H1 (cell line): ENCODE measurements around the gene RTF2. TPM values are rescaled to one million over a fixed set of nuclear protein-coding genes. Genes with fewer than 3 reads are reported as not detected.

Experiments used
- CTCF ChIA-PET: fragments of 300-600 bp; sonication (Branson Sonifier 250); formaldehyde crosslinking; loops from one replicate; lab custom pipeline; 2021; ENCODE audit not compliant: partially characterized antibody; lab: Charles Lee
- POLR2A ChIA-PET: fragments of 300-600 bp; sonication (Branson Sonifier 250); formaldehyde crosslinking; loops from one replicate; lab custom pipeline; 2021; ENCODE audit warnings: inconsistent platforms; ENCODE audit not compliant: partially characterized antibody; lab: Charles Lee
- DNase-seq, 2 experiments: peaks; one replicate each; pipeline versions ENCODE4 v3.0.0 to v3.0.0-alpha.2; 2010 to 2022; ENCODE audit warnings: low spot score in 2 of 2, low read depth in 1 of 2, mixed read lengths in 1 of 2
- FAIRE-seq: peaks from 2 replicates; lab custom pipeline; 2011; peaks lifted over from hg19 to GRCh38; lab: Jason Lieb, UNC
- H2AFZ ChIP-seq: 2 replicates; pipeline ENCODE4 v1.8.1; 2012; ENCODE audit warnings: low read length, inconsistent platforms
- H2AK5ac ChIP-seq: 2 replicates; pipeline ENCODE4 v1.6.1; 2013; ENCODE audit warnings: low read depth, low read length
- H2BK120ac ChIP-seq: replicated peaks from 2 replicates; pipeline ENCODE3; 2013; ENCODE audit warnings: low read depth, low read length, inconsistent platforms
- H2BK12ac ChIP-seq: 2 replicates; pipeline ENCODE4 v1.6.1; 2013; ENCODE audit warnings: low read depth, low read length
- H2BK15ac ChIP-seq: 2 replicates; pipeline ENCODE4 v1.6.1; 2013; ENCODE audit warnings: low read length
- H2BK20ac ChIP-seq: 2 replicates; pipeline ENCODE4 v1.6.1; 2013; ENCODE audit warnings: low read length
- H2BK5ac ChIP-seq: 2 replicates; pipeline ENCODE4 v1.6.1; 2013; ENCODE audit warnings: low read depth, low read length
- H3K14ac ChIP-seq: 2 replicates; pipeline ENCODE4 v1.6.1; 2013; ENCODE audit warnings: inconsistent platforms; ENCODE audit not compliant: insufficient read length
- H3K18ac ChIP-seq: 2 replicates; pipeline ENCODE4 v1.6.1; 2013; ENCODE audit warnings: low read length; ENCODE audit errors: extremely low read depth
- H3K23ac ChIP-seq: 2 replicates; pipeline ENCODE4 v1.6.1; 2013; ENCODE audit warnings: inconsistent platforms; ENCODE audit not compliant: insufficient read length
- H3K23me2 ChIP-seq: 2 replicates; pipeline ENCODE4 v1.6.1; 2013; ENCODE audit warnings: low read depth, low read length
- H3K27ac ChIP-seq: 2 replicates; pipeline ENCODE4 v1.6.1; 2011; ENCODE audit warnings: low read depth, low read length, inconsistent platforms
- H3K27me3 ChIP-seq, 4 experiments: replicated peaks in 1 of 4; 1 replicate in 1 of 4; 2 replicates in 3 of 4; pipeline versions ENCODE4 v1.6.1 to v1.8.1; 2011 to 2013; ENCODE audit warnings: low read length in 3 of 4, mild to moderate bottlenecking in 3 of 4, inconsistent platforms in 2 of 4, mixed read lengths in 2 of 4, moderate library complexity in 1 of 4; ENCODE audit not compliant: control insufficient read depth in 3 of 4, insufficient read depth in 3 of 4; ENCODE audit errors: extremely low read depth in 1 of 4
- H3K36me3 ChIP-seq, 4 experiments: 2 replicates each; pipeline versions ENCODE4 v1.6.1 to v1.8.1; 2011 to 2013; ENCODE audit warnings: mild to moderate bottlenecking in 4 of 4, low read length in 3 of 4, moderate library complexity in 2 of 4, control low read depth in 1 of 4, inconsistent platforms in 1 of 4; ENCODE audit not compliant: insufficient read depth in 4 of 4, control insufficient read depth in 2 of 4
- H3K4ac ChIP-seq: replicated peaks from 2 replicates; pipeline ENCODE3; 2013; ENCODE audit warnings: low read length, low read depth, mixed read lengths, inconsistent platforms; ENCODE audit not compliant: insufficient read length
- H3K4me1 ChIP-seq, 4 experiments: replicated peaks in 1 of 4; 1 replicate in 1 of 4; 2 replicates in 3 of 4; pipeline versions ENCODE4 v1.6.1 to v1.8.1; 2011 to 2013; ENCODE audit warnings: low read length in 3 of 4, inconsistent platforms in 2 of 4, mixed read lengths in 1 of 4; ENCODE audit not compliant: insufficient read depth in 4 of 4, control insufficient read depth in 3 of 4
- H3K4me2 ChIP-seq, 2 experiments: 2 replicates each; pipeline versions ENCODE4 v1.6.1 to v1.8.1; 2011 to 2013; ENCODE audit warnings: low read depth in 2 of 2, low read length in 2 of 2, control low read depth in 1 of 2, inconsistent platforms in 1 of 2, mild to moderate bottlenecking in 1 of 2; ENCODE audit not compliant: insufficient read depth in 1 of 2
- H3K4me3 ChIP-seq, 4 experiments: fragments of 200-600, 300-600 bp in 1 of 4; sonication (generic), shearing (Covaris generic), sonication (Bioruptor Twin) in 1 of 4; 2 replicates each; pipeline versions ENCODE4 v1.5.1 to v1.8.1; 2011 to 2016; ENCODE audit warnings: low read length in 4 of 4, low read depth in 3 of 4, control low read depth in 2 of 4, inconsistent platforms in 2 of 4, mild to moderate bottlenecking in 2 of 4, mixed read lengths in 1 of 4, moderate library complexity in 1 of 4; ENCODE audit not compliant: insufficient read depth in 2 of 4; ENCODE audit errors: extremely low read depth in 1 of 4
- H3K56ac ChIP-seq: replicated peaks from 2 replicates; pipeline ENCODE3; 2013; ENCODE audit warnings: low read depth, mild to moderate bottlenecking, mixed read lengths, low read length, inconsistent platforms; ENCODE audit not compliant: insufficient read length
- H3K79me1 ChIP-seq: 2 replicates; pipeline ENCODE4 v1.6.1; 2013; ENCODE audit warnings: low read depth, low read length, control low read depth
- H3K79me2 ChIP-seq, 2 experiments: 2 replicates each; pipeline versions ENCODE4 v1.6.1 to v1.8.1; 2012 to 2013; ENCODE audit warnings: low read length in 2 of 2, mild to moderate bottlenecking in 2 of 2, inconsistent platforms in 1 of 2; ENCODE audit not compliant: insufficient read depth in 2 of 2, control insufficient read depth in 1 of 2
- H3K9ac ChIP-seq, 4 experiments: replicated peaks in 1 of 4; 1 replicate in 1 of 4; 2 replicates in 3 of 4; pipeline versions ENCODE4 v1.6.1 to v1.8.1; 2011 to 2013; ENCODE audit warnings: low read depth in 3 of 4, low read length in 3 of 4, control low read depth in 2 of 4, mild to moderate bottlenecking in 2 of 4, moderate library complexity in 2 of 4, inconsistent platforms in 1 of 4; ENCODE audit errors: extremely low read depth in 1 of 4
- H3K9me3 ChIP-seq, 2 experiments: 2 replicates each; pipeline versions ENCODE4 v1.6.1 to v1.8.1; 2012 to 2013; ENCODE audit warnings: mild to moderate bottlenecking in 2 of 2, moderate library complexity in 2 of 2, control low read depth in 1 of 2, inconsistent platforms in 1 of 2, low read depth in 1 of 2, low read length in 1 of 2, mixed read lengths in 1 of 2; ENCODE audit not compliant: insufficient read depth in 2 of 2
- H4K20me1 ChIP-seq, 2 experiments: replicated peaks in 1 of 2; 2 replicates each; pipeline versions ENCODE3 to v1.8.1; 2011 to 2013; ENCODE audit warnings: inconsistent platforms in 2 of 2, low read length in 2 of 2, mild to moderate bottlenecking in 1 of 2; ENCODE audit not compliant: insufficient read depth in 2 of 2, control insufficient read depth in 1 of 2
- H4K5ac ChIP-seq: 2 replicates; pipeline ENCODE4 v1.6.1; 2013; ENCODE audit warnings: low read length, low read depth, mixed read lengths, inconsistent platforms; ENCODE audit not compliant: insufficient read length
- H4K8ac ChIP-seq: 2 replicates; pipeline ENCODE4 v1.8.0; 2013; ENCODE audit warnings: mild to moderate bottlenecking, moderate library complexity, low read length, inconsistent platforms; ENCODE audit not compliant: insufficient read depth; ENCODE audit errors: extremely low read depth
- H4K91ac ChIP-seq: replicated peaks from 2 replicates; pipeline ENCODE3; 2013; ENCODE audit warnings: low read length, mixed read lengths, inconsistent platforms; ENCODE audit not compliant: insufficient read length
- CHD1 ChIP-seq: IDR thresholded peaks from 2 replicates; pipeline ENCODE4 v1.6.1; 2012; ENCODE audit warnings: low read depth, low read length, improper control_type of control experiment
- EGR1 ChIP-seq: IDR thresholded peaks from 2 replicates; pipeline ENCODE4 v1.6.1; 2011; ENCODE audit warnings: low read depth, low read length, borderline replicate concordance
- MAX ChIP-seq: IDR thresholded peaks from 2 replicates; pipeline ENCODE4 v1.6.1; 2012; ENCODE audit warnings: inconsistent platforms
- NANOG ChIP-seq: IDR thresholded peaks from 2 replicates; pipeline ENCODE4 v1.6.1; 2011; ENCODE audit warnings: low read length, low read depth, mild to moderate bottlenecking, inconsistent platforms; ENCODE audit not compliant: insufficient read depth, poor library complexity, severe bottlenecking
- PHF8 ChIP-seq: fragments of 200-600 bp; sonication (generic); conservative IDR thresholded peaks from 2 replicates; pipeline ENCODE4 v1.7.1; 2012; ENCODE audit warnings: low read depth, mild to moderate bottlenecking, inconsistent platforms, low read length, moderate library complexity
- SIRT6 ChIP-seq: IDR thresholded peaks from one replicate; pipeline ENCODE4 v1.7.1; 2012; ENCODE audit warnings: low read length, inconsistent platforms
- TAF7 ChIP-seq: optimal IDR thresholded peaks from 2 replicates; pipeline ENCODE3; 2011; ENCODE audit warnings: low read depth, mild to moderate bottlenecking, inconsistent platforms, low read length, moderate library complexity, borderline replicate concordance
- TCF12 ChIP-seq: IDR thresholded peaks from 2 replicates; pipeline ENCODE4 v1.6.1; 2011; ENCODE audit warnings: low read depth, mild to moderate bottlenecking, low read length
- USF2 ChIP-seq: IDR thresholded peaks from 2 replicates; pipeline ENCODE4 v1.6.1; 2011; ENCODE audit warnings: low read length, improper control_type of control experiment
- YY1 ChIP-seq: IDR thresholded peaks from 2 replicates; pipeline ENCODE4 v1.6.1; 2011; ENCODE audit warnings: low read depth, mild to moderate bottlenecking, low read length
- ZNF274 ChIP-seq: IDR thresholded peaks from 2 replicates; pipeline ENCODE4 v1.7.0; 2012; ENCODE audit warnings: low read length, borderline replicate concordance; ENCODE audit errors: extremely low read depth
- WGBS, 2 experiments: shearing (Covaris generic) in 1 of 2; methylation state at CpG; one replicate each; pipeline versions ENCODE4 v1.1.6 to v1.1.7; 2013 to 2015; ENCODE audit warnings: low lambda C conversion rate in 2 of 2, mixed read lengths in 2 of 2, inconsistent platforms in 1 of 2, low coverage in 1 of 2, missing lambda C conversion rate in 1 of 2; ENCODE audit not compliant: insufficient replicate concordance in 2 of 2, insufficient coverage in 1 of 2, insufficient read length in 1 of 2; ENCODE audit errors: extremely low coverage in 1 of 2, missing lambda C conversion rate in 1 of 2; 5-methylcytosine and 5-hydroxymethylcytosine counted together
- polyA plus RNA-seq, 7 experiments: library from polyadenylated mRNA; depleted of rRNA in 3 of 7; stranded (reverse) in 5 of 7; unstranded in 2 of 7; fragments of >200 nt in 5 of 7; fragments of 200-250 nt in 2 of 7; gene quantifications; 1 replicate in 5 of 7; 2 replicates in 1 of 7; 4 replicates in 1 of 7; pipeline versions ENCODE4 v1.2.1 to v1.2.3, GENCODE V29; 2011 to 2013; ENCODE audit warnings: missing spikeins in 2 of 7, mixed read lengths in 2 of 7
- total RNA-seq: library from RNA; stranded (reverse); fragmentation: NEBNext Ultra II Directional; extraction: Animal tissue kit (Norgen Biotek cat#: 25700); gene quantifications from 2 replicates; pipeline ENCODE4 v1.2.1, GENCODE V29; 2021

RTF2 gene
- total and polyA plus RNA-seq, 2 of the 8 experiments (the other 6 are each of a cell fraction or from before 2014, with no cell fraction given): 33.9 to 51.2 TPM

- no peak overlapping the region for H4K5ac ChIP-seq
- no peak overlapping the region for H2BK20ac ChIP-seq
- no peak overlapping the region for H3K14ac ChIP-seq
- no peak overlapping the region for H3K56ac ChIP-seq
- CTCF ChIA-PET: interaction anchor here (1.1 kb wide), 1 partner anchor 16 kb away, joined by 8 read pairs; no protein-coding TSS in a partner anchor
- H2BK5ac ChIP-seq: no peak overlapping the region
- no peaks in the 10 kb centered on the region for H3K9me3 ChIP-seq
- H3K18ac ChIP-seq: no peak overlapping the region
- no peak overlapping the region for H2AK5ac ChIP-seq
- H2AFZ ChIP-seq: no peak overlapping the region
- no peak overlapping the region for H4K91ac ChIP-seq
- no peak overlapping the region for H4K8ac ChIP-seq
- WGBS, 2 experiments: 78% methylated on average over 3 of the region's 3 CpGs; no CpG with 5 or more reads in 1 of the 2 experiments
- no peak overlapping the region for H3K4me3 ChIP-seq
- H2BK120ac ChIP-seq: no peak overlapping the region
- no peaks in the 10 kb centered on the region for H3K36me3 ChIP-seq
- DNase-seq (no peak), FAIRE-seq (no peak)
- H3K9ac ChIP-seq: no peak overlapping the region
- H3K79me1 ChIP-seq: no peaks in the 10 kb centered on the region
- H2BK15ac ChIP-seq: no peak overlapping the region
- peaks cover 0 to 1% of the 10 kb centered on the region in 2 experiments for H4K20me1 ChIP-seq
- no peak overlapping the region for H3K4me2 ChIP-seq
- no peak overlapping the region for H3K27ac ChIP-seq
- no peaks in the 10 kb centered on the region; a peak in 1 of 7 replicates for H3K27me3 ChIP-seq
- peaks cover 4% of the 10 kb centered on the region; the same call in 1 of the 2 replicates for H3K23me2 ChIP-seq
- no peak overlapping the region for H3K4ac ChIP-seq
- H2BK12ac ChIP-seq: no peak overlapping the region
- POLR2A ChIA-PET: no interaction called here
- H3K23ac ChIP-seq: no peak overlapping the region
- no peaks in the 10 kb centered on the region for H3K79me2 ChIP-seq
- no peak for TF ChIP-seq TCF12
- TF ChIP-seq ZNF274: no peak
- TF ChIP-seq EGR1: no peak
- no peak for TF ChIP-seq MAX
- no peak for TF ChIP-seq PHF8
- TF ChIP-seq SIRT6: no peak
- TF ChIP-seq TAF7: no peak
- TF ChIP-seq USF2: no peak
- TF ChIP-seq CHD1: no peak
- no peak for TF ChIP-seq NANOG
- TF ChIP-seq YY1: no peak
- no peaks in the 10 kb centered on the region for H3K4me1 ChIP-seq
These were observed 5.0 kb upstream of the RTF2 start for GRCh38 chr20:56463428-56463827.
